NCI-H748 (cell line): Measurements from ENCODE around the gene RNF19B.
A peak's percentile ranks its signal among the peaks of the same experiment; 100 is the strongest.
"Not testable (repeated sequence)": the region's sequence is repeated elsewhere in the genome, so short reads cannot be mapped to it uniquely, and the experiment has no call there.

ENCODE experiments used
- DNase-seq: peaks from one replicate; lab custom pipeline; 2025; ENCODE audit not compliant: unreplicated experiment; lab: John Stamatoyannopoulos, UW

RNF19B gene, protein sequence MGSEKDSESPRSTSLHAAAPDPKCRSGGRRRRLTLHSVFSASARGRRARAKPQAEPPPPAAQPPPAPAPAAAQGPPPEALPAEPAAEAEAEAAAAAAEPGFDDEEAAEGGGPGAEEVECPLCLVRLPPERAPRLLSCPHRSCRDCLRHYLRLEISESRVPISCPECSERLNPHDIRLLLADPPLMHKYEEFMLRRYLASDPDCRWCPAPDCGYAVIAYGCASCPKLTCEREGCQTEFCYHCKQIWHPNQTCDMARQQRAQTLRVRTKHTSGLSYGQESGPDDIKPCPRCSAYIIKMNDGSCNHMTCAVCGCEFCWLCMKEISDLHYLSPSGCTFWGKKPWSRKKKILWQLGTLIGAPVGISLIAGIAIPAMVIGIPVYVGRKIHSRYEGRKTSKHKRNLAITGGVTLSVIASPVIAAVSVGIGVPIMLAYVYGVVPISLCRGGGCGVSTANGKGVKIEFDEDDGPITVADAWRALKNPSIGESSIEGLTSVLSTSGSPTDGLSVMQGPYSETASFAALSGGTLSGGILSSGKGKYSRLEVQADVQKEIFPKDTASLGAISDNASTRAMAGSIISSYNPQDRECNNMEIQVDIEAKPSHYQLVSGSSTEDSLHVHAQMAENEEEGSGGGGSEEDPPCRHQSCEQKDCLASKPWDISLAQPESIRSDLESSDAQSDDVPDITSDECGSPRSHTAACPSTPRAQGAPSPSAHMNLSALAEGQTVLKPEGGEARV

DNA sequence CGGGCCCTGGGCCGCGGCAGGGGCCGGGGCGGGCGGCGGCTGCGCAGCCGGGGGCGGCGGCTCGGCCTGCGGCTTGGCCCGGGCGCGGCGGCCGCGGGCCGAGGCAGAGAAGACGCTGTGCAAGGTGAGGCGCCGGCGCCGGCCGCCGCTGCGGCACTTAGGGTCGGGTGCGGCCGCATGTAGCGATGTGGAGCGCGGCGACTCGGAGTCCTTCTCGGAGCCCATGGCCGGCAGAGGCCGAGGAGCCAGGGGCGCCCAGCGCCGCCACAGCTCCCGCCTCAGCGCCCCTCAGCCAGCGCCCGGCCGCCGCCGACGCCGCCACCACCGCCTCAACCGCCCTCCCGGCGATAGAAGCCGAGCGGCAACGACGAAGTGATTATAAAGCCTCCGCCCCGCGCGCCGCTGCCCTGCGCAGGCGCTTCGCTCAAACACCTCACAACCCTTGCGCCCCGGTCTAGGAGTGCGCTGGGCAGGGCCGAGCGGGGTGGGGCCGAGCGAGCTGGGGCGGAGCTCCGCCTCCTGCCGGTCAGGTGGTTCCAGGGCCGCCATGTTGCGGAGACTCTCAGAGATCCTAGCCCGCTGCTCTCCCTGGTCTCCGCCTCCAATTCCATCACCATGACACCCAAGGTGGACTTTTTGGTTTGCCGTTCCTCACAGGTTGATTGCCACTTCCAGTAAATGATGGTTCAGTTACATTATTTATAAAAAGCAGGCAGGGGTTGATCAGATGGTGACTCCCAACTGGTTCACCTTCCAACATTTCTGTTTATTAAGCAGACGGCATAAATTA lies at the start of gene RNF19B:
Gene RNF19B (minus strand): TSS at position 349 of the 790 bp plus-strand sequence. CDS start 124 bp downstream, at position 225.
- DNase-seq = peak; percentile 95

DNA sequence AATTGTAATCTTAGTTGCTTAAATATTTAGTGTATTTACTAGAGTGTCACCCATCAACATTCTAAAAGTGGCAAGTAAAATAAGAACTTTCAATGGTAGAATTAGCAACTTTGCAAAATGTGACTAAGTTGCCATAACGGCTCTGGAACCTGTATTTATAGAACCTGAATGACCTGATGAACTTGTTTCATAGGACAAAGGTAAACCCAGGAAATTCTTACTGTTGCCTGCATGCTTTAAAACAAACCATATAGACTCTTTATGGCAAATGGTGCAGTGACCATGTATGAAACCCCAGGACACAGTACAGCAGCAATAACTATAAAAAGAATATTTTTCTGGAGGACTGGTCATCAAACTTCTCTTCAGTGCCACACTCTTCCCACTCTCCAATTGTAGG lies 49.2 kb upstream of the RNF19B start:
- no peak for DNase-seq

DNA sequence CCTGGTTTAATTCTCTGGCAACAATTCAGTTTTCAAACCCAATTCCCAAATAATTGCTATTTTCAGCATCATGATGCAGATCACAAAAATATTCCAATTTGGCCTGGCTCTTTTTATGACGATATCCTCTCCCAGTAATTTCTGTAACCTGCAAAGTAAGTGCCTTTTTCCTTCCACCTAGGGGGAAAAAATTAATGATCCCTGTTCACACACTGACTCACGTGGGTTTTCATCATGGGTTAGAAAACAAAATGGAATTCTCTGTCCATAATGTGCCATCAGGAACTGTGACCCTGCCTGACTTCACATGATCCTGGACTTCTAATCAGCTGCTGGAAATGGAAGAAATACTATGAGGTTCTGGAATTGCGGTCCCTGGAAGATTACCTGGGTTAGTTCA lies 47.6 kb upstream of the RNF19B start:
- no peak for DNase-seq

DNA sequence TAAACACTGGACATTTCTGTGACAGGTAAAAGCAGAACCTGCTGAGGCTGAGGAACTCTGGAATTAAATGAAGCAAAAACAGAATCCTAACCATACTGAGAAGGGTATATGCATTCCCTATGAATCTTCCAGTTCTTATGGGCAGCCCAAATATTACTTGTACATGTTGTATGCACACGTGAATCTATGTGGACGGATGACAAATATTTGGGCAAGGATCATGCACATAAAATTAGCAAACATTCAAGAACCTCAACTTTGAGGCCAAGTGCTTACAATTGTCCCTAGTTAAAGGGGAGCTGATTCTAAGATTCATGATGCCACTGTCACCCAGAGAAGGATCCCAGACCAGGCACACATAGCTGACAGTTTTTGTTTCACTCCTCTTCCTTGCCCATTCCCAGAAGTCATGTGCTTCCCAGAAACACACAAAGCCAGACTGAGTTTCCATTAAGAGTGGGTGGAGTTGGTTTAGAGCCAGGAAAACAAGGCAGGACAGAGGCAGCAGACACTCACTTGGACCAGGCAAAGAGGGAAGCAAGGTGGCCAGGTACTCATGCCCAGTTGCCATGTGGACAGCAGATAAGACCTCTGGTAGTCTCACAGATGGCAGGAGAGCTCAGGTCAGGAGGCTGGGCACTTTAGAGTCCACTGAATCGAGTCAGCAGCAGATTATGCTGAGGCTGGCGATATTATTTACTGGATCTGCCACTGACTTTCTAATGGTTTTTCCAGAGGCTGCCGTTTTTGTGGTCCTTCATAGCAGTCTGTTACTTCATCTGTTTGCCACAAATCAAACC lies 46.5 kb upstream of the RNF19B start:
- DNase-seq = no peak

DNA sequence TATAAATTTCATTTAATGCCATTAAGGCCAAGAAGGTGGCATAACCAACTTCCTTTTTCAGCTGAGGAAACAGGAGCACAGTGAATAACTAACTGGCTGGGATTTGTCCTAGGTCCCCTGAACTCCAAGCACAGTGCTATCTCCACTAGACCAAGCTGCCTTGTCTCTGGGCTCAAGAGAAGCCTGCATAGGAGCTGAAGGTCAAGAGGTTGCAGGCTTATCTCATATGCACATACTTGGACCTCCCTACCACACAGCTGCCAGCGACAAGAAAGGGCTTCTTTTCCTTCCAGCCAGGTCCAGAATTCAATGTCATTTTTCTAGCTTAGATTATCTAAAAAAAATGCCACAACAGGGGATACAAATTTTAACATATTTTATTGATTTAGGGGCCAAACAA lies 45.0 kb upstream of the RNF19B start:
- no peak for DNase-seq

DNA sequence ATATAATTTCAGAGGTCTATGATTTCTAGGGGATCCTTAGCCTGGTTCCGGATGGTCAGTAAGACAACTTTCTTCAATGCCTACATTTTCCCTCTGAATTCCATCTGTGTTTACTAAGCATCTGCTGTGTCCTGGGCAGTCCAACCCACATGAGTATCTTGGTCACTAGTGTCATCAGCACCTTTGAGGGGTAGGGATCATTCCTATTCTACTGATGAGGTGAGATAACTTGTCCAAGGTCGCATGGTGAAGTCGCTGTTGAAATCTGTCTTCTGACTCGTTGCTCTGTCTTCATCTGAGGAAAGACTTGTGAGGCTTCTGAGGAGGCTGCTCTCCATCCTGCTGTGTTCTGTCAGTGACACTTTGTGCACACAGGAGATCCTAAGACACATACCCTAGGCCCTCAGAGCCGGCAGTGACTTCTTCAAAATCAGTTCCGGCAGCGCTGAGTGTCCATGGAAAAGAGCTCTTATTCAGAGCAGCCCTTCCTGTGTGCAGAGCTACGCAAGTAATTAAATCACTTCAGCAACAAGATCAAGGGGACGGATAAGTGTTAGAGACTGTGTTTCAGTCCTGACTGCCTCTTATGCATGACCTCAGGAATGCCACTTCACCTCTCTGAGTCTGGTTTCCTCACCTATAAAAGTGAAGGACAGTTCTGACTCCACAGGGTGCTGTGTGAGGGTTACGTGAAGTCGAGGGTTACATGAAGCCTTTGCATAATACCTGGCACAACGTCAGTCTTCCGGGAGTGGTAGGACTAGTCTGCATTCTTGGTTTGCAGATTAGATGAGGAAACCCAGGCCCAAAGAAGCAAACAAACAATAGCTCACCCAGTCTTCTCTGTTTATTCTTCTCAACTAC lies 43.7 kb upstream of the RNF19B start:
- no peak for DNase-seq

DNA sequence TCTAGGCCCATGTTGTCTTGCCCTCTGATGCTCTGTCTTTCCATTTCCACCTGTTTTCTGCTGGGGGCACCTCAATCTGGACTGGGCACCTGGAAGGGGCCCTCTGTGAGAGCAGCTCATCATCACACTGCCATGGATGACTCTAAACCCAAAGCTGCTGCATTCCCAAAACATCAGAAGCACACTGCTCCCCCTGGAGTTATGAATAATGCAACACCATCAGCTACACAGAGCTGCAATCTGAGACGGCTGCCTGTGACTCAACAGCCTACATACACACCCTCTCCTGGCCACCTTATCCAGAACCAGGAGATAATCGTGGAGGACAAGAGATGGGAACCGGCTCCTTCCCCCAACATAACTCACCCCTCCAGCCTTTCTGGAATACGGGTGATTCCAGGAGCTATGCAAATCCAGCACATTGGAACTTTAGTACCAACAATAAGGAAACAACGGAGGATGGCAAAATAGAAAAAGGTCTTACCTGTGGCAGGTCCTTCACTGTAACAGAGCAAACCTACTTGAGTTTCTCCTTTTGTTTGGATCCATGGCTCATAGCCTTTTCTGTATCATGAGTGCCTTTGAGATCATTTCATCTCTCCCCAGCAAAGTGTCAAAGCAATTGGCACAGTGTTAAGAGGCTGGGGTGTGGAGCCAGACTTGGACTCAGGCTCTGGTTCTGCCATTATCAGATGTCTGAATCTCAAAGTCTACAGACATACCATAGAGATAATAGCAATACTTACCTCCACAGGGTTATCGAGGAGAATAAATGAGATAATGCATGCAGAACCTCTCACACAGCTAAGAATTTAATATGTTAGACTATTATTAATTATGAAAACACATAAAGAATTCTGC lies 42.8 kb upstream of the RNF19B start:
- DNase-seq = peak; percentile 29

DNA sequence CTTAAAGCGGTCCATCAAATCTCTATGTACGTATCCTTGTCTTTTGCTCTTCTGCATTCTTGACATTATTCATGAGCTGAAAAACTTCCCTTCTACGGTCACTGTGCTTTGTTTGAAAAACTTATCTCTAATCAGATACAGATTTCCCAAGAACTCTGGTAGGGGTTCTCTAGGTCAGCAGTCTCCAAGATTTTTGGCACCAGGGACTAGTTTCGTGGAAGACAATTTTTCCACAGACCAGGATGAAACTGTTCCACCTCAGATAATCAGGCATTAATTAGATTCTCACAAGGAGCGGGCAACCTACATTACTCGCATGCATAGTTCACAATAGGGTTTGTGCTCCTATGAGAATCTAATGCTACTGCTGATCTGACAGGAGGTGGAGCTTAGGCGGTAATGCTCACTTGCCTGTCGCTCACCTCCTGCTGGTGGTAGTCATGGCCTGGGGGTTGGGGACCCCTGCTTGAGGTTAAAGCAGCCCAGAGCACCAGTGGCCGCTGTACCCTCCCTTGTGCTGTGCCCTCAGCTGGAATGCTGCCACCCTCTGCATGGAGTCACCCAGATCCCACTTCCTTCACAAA lies 41.3 kb upstream of the RNF19B start:
- no peak for DNase-seq

DNA sequence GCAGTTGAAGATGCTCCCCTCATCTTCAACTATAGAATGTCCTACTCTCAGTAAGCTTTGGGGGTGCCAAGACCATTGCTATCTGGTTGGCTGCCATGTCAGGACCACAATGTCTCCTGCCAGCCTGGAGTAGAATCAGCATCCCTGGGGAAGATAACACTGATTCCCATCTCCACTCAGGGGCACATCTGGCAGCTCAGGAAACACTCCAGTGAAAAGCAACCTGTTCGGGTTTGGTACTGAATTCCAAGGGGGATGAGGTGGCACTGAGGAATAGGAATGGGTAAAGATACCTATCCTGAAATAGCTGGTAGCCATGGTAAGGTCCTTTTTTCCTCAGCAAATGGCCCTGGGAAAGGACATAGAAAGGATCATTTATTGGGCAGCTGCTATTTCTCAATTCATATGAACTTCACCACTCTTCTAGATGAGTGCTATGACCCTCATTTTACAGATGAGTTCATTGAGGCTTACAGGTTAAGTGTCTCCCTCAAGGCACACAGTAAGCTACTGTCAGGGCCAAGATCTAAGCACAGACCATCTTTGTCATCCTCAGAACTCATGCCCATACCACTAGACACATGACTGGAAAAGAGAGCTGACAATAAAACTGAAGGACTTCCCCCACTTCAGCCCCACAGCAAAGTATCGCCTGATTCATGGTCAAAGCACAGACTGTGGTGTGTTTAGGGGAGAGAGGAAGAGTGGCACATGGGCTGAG lies 40.7 kb upstream of the RNF19B start:
- no peak for DNase-seq

DNA sequence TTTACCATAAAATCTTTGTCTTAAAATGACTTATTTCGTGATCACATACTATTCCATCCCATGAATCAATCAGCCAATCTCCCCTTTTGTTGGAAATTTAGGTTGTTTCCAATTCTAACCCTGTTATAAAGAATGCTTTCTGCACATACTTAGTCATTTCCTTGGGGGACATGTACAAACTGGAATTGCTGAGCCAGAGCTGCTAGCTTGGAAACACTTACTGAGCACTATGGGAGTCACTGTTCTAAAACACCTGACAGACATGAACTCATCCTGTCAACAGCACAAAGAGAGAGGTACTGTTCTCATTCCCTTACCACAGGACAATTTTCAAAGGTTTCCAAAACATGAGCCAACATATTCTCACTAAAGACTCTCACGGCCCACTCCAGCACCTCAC lies 40.0 kb upstream of the RNF19B start:
- DNase-seq = no peak

DNA sequence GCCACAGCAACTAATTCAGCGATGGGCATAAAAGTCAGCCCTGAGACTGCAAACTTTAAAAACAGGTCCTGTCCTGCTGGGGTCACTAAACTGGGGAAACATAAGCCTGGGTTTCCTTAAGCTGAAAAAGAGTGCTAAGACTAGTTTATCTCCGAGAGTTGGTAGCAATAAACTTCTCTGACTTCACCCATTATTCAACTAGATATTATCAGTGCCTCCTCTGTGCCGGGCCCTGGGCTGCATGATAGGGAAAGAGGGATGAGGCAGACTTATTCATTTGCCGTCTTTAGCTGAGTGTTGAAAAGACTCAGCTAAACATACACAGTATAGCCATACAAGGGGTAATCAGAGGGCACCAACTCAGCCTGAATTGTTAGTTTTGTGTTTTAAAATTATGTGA lies 39.0 kb upstream of the RNF19B start:
- DNase-seq = no peak

DNA sequence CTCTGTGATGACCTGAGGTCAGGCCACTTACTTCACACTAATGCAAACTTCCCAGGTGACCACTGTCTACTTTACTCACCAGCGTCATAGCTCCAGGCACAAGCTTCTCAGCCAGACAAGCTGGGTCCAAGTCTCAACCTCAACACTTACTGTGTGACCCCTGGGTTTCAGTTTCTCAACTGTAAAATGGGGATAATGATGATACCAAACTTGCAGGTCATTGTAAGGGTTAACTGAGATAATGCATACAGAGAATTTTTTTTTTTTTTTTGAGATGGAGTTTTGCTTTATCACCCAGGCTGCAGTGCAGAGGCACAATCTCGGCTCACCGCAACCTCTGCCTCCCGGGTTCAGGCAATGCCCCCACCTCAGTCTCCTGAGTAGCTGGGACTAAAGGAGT lies 37.4 kb upstream of the RNF19B start:
- DNase-seq = no peak

DNA sequence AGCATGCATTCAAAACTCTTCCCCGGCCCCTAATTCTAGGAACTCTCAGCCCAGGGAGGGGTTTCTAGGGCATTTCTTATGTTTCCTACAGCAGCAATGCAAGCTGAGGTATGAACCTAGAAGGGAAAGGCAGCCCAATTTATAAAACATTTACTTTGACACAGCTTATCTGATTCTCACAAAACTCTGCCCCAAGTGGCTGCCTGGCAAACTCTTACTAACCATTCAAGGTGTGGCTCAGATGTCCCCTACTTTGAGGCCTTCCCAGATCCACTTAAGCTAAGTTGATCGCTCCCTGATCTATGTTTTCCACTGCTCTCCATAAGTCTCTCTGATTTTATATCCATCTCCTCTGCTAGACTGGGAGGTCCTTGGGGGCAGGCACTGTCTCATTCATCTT lies 36.7 kb upstream of the RNF19B start:
- DNase-seq = no peak

DNA sequence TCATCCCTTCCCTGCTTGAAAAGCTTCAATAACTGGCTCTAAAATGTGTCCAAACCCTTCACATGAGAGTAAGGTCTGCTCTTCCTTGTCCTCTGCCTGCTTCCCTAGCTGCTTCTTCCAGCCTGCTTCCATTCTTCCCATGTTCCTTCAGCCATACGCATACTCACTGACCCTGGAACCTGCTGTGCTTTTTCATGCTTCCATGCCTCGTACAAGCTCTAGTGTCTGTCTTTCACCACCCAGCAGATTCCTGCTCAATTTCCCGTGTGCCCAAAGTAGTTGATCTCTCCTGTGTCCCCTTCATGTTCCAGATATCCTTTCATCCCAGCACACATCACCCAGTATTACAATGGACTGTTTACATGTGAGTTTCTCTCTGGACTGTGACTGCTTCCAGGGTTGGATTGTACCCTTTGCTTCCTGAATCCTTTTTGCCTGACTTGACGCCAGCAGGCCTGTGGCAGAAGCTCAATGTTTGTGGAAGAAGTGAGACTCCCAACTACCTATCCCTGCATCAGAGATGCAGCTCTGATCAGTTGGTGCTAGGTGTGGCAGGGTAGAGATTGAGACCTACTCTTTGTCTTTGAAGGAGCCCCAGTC lies 35.9 kb upstream of the RNF19B start:
- DNase-seq = no peak

DNA sequence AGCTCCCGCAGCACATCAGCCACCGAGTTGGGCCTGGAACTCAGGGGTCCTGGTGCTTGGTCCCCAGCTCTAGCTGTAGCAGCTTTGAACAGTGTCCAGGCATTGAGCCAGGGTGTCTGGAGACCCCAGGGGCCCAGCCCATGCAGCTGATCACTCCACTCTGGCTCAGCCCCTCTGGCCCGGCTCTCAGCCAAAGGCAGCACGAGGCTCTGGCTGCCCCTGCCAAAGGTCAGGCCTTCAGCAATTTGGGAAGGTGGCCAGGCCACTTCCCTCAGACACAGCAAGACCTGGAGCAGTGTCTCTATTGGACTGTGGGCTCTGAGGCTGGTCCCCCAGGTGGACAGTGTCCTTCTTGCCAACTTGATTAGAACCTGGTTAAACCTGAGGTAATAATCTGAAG lies 34.4 kb upstream of the RNF19B start:
- no peak for DNase-seq

DNA sequence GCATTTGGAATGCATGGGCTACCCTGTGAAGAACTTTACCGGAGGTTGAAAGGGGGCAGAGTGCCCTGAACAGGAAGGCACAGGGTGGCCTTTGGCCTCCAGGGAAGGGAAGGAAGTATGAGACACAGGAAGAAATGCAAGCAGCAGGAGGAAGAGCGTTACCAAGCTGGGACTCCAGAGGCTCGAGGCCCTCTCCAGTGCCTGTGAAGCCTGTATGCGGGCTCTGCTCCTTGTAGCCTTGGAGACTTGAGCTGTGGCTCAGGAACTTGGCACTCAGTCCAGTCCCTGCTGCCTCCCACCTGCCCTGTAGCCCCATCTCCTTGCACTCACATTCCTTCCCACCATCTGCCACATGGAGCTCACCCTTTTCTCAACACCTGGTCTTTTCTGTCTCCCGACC lies 33.5 kb upstream of the RNF19B start:
- no peak for DNase-seq

DNA sequence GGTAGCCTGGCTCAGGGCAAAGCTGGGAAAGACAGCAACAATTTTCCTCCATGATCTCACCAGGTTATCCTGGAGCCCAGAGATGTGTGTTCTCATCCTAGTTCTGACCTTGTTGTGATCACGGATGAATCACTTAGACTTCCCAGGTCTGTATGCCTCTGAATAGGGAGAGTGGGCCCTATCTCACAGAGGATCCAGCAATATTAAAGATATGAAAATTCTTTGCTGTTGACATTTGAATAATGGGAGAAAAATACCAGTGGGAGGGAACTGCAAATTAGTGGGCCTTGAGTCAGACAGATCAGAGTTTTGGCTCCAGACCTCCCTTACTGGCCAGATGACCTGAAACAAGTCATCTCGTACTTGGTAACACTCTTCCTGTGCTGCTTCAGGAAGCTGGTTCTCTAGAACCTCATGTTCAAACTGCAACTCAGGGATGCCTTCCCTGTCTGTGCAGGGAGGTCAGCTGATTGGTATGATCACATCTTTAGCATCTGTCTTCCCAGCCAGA lies 32.8 kb upstream of the RNF19B start:
- no peak for DNase-seq

DNA sequence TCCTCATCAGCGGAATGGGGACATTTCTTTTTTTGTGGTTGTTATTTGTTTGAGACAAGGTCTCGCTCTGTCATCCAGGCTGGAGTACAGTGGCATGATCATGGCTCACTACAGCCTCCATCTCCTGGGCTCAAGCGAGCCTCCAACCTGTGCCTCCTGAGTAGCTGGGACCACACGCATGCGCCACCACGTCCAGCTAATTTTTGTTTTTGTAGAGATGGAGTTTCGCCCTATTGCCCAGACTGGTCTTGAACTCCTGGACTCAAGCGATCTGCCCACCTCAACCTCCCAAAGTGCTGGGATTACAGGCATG lies 28.7 kb upstream of the RNF19B start:
- DNase-seq = not testable (repeated sequence)
